ENCODE results near the gene NECAB3. TPM values are rescaled to one million over a fixed set of nuclear protein-coding genes. Genes with fewer than 3 reads are reported as not detected.

NECAB3 gene
- total and polyA plus RNA-seq, 2 of the 13 experiments (the other 11 are each of a cell fraction or from before 2014, with no cell fraction given): 61.5 to 65.5 TPM

- no peak overlapping the region for H3K27ac ChIP-seq (ENCODE audit: extremely low read length, insufficient read depth, low read length)
- no peaks in the 10 kb centered on the region for H3K79me2 ChIP-seq (ENCODE audit: insufficient read depth, low read length)
- no peak for FAIRE-seq
- H3K4me1 ChIP-seq (ENCODE audit: insufficient read depth, low read length): peaks cover 52% of the 10 kb centered on the region
- intact Hi-C loops (cut with micrococcal nuclease; ENCODE audit: unreplicated experiment) (no loop called here), in situ Hi-C loops (cut with HindIII; ENCODE audit: extremely low pct_ligation_motif_present, low pct_unique_long_range_greater_than_20kb) (no loop called here)
- no peaks in the 10 kb centered on the region for H3K36me3 ChIP-seq (replicated peaks in 1 of 2; ENCODE audit: control insufficient read depth in 1 of 2, insufficient read depth in 2 of 2, low read length in 2 of 2)
- POLR2A ChIA-PET: interaction anchor here (2.0 kb wide), 1 partner anchor 9 kb away, joined by 6 read pairs; no protein-coding TSS in a partner anchor
- no peak overlapping the region for H3K9ac ChIP-seq (ENCODE audit: insufficient read depth, low read depth, low read length)
- no TSS peak for BruUV-seq (replicated peaks)
- H3K4me2 ChIP-seq (ENCODE audit: low read depth, low read length): no peak overlapping the region
- no peak for DNase-seq (ENCODE audit: low spot score)
- 64% methylated on average over 6 of the region's 6 CpGs for WGBS (ENCODE audit: low lambda C conversion rate)
- CTCF ChIA-PET (ENCODE audit: low intra/inter-chr PET ratio, low total read pairs): no interaction called here
- no peak overlapping the region for H3K4me3 ChIP-seq (replicated peaks in 1 of 3; ENCODE audit: insufficient read depth in 1 of 3, low read depth in 2 of 3, low read length in 3 of 3)
- no peak overlapping the region for H2AFZ ChIP-seq (ENCODE audit: low read length)
- no peaks in the 10 kb centered on the region for H3K27me3 ChIP-seq (ENCODE audit: control insufficient read depth in 1 of 2, insufficient read depth in 2 of 2, low read length in 2 of 2)
- no peak; the same call in 2 of the 3 replicates for ATAC-seq
- no peaks in the 10 kb centered on the region for H4K20me1 ChIP-seq (ENCODE audit: insufficient read depth, low read length)
- no peaks in the 10 kb centered on the region for H3K9me3 ChIP-seq (ENCODE audit: low read length)
- TF ChIP-seq ARID5B (CRISPR knock-in tag; IDR thresholded peaks at IDR 0.05): no peak
- TF ChIP-seq ARNT (IDR thresholded peaks at IDR 0.05): no peak
- TF ChIP-seq ZNF33A (CRISPR knock-in tag; IDR thresholded peaks at IDR 0.05; ENCODE audit: borderline replicate concordance): no peak
- no peak for TF ChIP-seq NR2F2 (IDR thresholded peaks at IDR 0.05; ENCODE audit: borderline replicate concordance, low read depth)
- TF ChIP-seq ZBTB4 (CRISPR knock-in tag; IDR thresholded peaks at IDR 0.05; ENCODE audit: borderline replicate concordance): 0 out of 2 replicates have a peak, but pooled peaks have one; percentile 2
- no peak for TF ChIP-seq MBNL3 (CRISPR knock-in tag; conservative IDR thresholded peaks at IDR 0.05)
- TF ChIP-seq NFE2 (CRISPR knock-in tag; IDR thresholded peaks at IDR 0.05): no peak
- TF ChIP-seq FOXK2 (IDR thresholded peaks at IDR 0.05): no peak
- TF ChIP-seq ZNF788 (CRISPR knock-in tag; IDR thresholded peaks at IDR 0.05; ENCODE audit: borderline replicate concordance): 0 out of 2 replicates have a peak, but pooled peaks have one; percentile 35
- TF ChIP-seq IRF2 (CRISPR knock-in tag; IDR thresholded peaks at IDR 0.05): no peak
- no peak for TF ChIP-seq NKX3-1 (CRISPR knock-in tag; IDR thresholded peaks at IDR 0.05)
- no peak for TF ChIP-seq HDAC6 (IDR thresholded peaks at IDR 0.05; ENCODE audit: low read depth, low read length)
- no peak for TF ChIP-seq ZNF7 (CRISPR knock-in tag; IDR thresholded peaks at IDR 0.05)
- TF ChIP-seq NR2F6 (IDR thresholded peaks at IDR 0.05): no peak
- no peak for TF ChIP-seq NR2F6 (CRISPR knock-in tag; IDR thresholded peaks at IDR 0.05)
- TF ChIP-seq NR3C1 (CRISPR knock-in tag; IDR thresholded peaks at IDR 0.05): no peak
- no peak for TF ChIP-seq PREB (CRISPR knock-in tag; IDR thresholded peaks at IDR 0.05)
- TF ChIP-seq HCFC1 (IDR thresholded peaks at IDR 0.05; ENCODE audit: low read depth, low read length): no peak
- TF ChIP-seq SMARCE1 (IDR thresholded peaks at IDR 0.05; ENCODE audit: borderline replicate concordance): no peak
- TF ChIP-seq ZFY (CRISPR knock-in tag; IDR thresholded peaks at IDR 0.05): no peak
- no peak for TF ChIP-seq ZNF577 (CRISPR knock-in tag; IDR thresholded peaks at IDR 0.05; ENCODE audit: borderline replicate concordance, low read depth)
Observed at GRCh38 chr20:33694639-33695012, 20.4 kb upstream of the NECAB3 start.
